Ishikawa (cell line): ENCODE data around the gene RABGAP1L.

Source experiments
- CEBPB ChIP-seq: IDR thresholded peaks from 2 replicates; pipeline ENCODE4 v1.6.1; 2012
- CREB1 ChIP-seq: IDR thresholded peaks from 2 replicates; pipeline ENCODE4 v1.6.1; 2012; ENCODE audit warnings: low read depth
- EGR1 ChIP-seq: IDR thresholded peaks from 2 replicates; pipeline ENCODE4 v1.6.1; 2012
- EP300 ChIP-seq: IDR thresholded peaks from 2 replicates; pipeline ENCODE4 v1.6.1; 2012; ENCODE audit warnings: borderline replicate concordance
- FOXM1 ChIP-seq: IDR thresholded peaks from 2 replicates; pipeline ENCODE4 v1.6.1; 2012; ENCODE audit warnings: low read depth, borderline replicate concordance
- NFIC ChIP-seq: IDR thresholded peaks from 2 replicates; pipeline ENCODE4 v1.6.1; 2012
- RAD21 ChIP-seq: IDR thresholded peaks from 2 replicates; pipeline ENCODE4 v1.6.1; 2012; ENCODE audit warnings: low read depth
- TAF1 ChIP-seq: IDR thresholded peaks from 2 replicates; pipeline ENCODE4 v1.6.1; 2012; ENCODE audit warnings: low read depth, mild to moderate bottlenecking
- TCF12 ChIP-seq: IDR thresholded peaks from 2 replicates; pipeline ENCODE4 v1.6.1; 2012; ENCODE audit warnings: low read depth
- TEAD4 ChIP-seq: IDR thresholded peaks from 2 replicates; pipeline ENCODE4 v1.6.1; 2012
- YY1 ChIP-seq: IDR thresholded peaks from 2 replicates; pipeline ENCODE4 v1.6.1; 2012; ENCODE audit warnings: low read depth
- ZBTB7A ChIP-seq: IDR thresholded peaks from 2 replicates; pipeline ENCODE4 v1.6.1; 2012; ENCODE audit warnings: low read depth
- TF ChIP-seq, protein P1 (sequence below): IDR thresholded peaks from 2 replicates; pipeline ENCODE4 v1.6.1; 2012
- TF ChIP-seq, protein P2 (sequence below): IDR thresholded peaks from 2 replicates; pipeline ENCODE4 v1.6.1; 2012; ENCODE audit warnings: low read depth, mild to moderate bottlenecking
- TF ChIP-seq, protein P3 (sequence below): IDR thresholded peaks from 2 replicates; pipeline ENCODE4 v1.6.1; 2012

Gene RABGAP1L

DNA sequence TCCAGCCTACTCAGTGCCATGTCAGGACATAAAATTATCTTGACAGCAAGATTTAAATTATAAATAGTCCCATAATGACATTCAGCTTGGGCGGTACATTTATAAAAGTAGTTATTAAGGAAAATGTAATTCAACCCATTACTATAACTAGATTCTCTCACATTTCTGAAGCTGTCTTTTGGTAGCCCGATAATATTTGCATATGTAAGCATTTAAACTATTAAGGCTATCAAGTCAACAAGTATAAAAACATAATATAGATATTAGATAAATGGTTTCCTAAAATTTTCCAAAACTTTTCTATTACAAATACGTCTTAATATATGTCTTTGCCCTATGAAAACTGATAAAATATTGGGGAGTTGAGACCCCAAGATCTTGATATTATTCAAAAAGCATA lies 266.8 kb downstream of the RABGAP1L start:
- TF ChIP-seq, protein P1, sequence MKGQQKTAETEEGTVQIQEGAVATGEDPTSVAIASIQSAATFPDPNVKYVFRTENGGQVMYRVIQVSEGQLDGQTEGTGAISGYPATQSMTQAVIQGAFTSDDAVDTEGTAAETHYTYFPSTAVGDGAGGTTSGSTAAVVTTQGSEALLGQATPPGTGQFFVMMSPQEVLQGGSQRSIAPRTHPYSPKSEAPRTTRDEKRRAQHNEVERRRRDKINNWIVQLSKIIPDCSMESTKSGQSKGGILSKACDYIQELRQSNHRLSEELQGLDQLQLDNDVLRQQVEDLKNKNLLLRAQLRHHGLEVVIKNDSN = no peak
- TF ChIP-seq RAD21 = no peak
- TF ChIP-seq, protein P2, sequence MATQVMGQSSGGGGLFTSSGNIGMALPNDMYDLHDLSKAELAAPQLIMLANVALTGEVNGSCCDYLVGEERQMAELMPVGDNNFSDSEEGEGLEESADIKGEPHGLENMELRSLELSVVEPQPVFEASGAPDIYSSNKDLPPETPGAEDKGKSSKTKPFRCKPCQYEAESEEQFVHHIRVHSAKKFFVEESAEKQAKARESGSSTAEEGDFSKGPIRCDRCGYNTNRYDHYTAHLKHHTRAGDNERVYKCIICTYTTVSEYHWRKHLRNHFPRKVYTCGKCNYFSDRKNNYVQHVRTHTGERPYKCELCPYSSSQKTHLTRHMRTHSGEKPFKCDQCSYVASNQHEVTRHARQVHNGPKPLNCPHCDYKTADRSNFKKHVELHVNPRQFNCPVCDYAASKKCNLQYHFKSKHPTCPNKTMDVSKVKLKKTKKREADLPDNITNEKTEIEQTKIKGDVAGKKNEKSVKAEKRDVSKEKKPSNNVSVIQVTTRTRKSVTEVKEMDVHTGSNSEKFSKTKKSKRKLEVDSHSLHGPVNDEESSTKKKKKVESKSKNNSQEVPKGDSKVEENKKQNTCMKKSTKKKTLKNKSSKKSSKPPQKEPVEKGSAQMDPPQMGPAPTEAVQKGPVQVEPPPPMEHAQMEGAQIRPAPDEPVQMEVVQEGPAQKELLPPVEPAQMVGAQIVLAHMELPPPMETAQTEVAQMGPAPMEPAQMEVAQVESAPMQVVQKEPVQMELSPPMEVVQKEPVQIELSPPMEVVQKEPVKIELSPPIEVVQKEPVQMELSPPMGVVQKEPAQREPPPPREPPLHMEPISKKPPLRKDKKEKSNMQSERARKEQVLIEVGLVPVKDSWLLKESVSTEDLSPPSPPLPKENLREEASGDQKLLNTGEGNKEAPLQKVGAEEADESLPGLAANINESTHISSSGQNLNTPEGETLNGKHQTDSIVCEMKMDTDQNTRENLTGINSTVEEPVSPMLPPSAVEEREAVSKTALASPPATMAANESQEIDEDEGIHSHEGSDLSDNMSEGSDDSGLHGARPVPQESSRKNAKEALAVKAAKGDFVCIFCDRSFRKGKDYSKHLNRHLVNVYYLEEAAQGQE = no peak
- no peak for TF ChIP-seq TEAD4
- no peak for TF ChIP-seq FOXM1
- no peak for TF ChIP-seq CEBPB
- TF ChIP-seq NFIC = no peak
- TF ChIP-seq EP300 = no peak
- TF ChIP-seq YY1 = no peak
- no peak for TF ChIP-seq TAF1
- TF ChIP-seq, protein P3, sequence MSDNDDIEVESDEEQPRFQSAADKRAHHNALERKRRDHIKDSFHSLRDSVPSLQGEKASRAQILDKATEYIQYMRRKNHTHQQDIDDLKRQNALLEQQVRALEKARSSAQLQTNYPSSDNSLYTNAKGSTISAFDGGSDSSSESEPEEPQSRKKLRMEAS = no peak
- TF ChIP-seq ZBTB7A = no peak
- TF ChIP-seq EGR1 = no peak
- no peak for TF ChIP-seq CREB1
- TF ChIP-seq TCF12 = no peak

DNA sequence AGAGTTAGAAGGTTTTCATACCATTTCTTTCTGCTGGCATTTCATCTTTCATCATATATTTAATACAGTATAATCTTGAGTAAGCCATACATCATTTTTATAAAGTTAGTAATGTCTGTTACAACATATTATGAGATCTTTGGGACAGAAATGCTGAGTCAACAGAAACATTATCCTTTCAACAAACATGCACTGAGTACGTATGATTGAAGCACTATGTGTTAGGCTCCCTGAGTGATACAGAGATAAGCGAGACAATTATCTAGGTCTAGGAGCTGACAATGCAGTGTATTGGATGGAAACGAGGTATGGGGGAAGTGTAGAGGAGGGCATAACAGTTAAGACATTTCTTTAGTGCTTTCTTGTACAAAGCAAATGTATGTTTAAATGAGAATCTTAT lies 268.7 kb downstream of the RABGAP1L start:
- TF ChIP-seq FOXM1 (no peak), EP300 (no peak)

DNA sequence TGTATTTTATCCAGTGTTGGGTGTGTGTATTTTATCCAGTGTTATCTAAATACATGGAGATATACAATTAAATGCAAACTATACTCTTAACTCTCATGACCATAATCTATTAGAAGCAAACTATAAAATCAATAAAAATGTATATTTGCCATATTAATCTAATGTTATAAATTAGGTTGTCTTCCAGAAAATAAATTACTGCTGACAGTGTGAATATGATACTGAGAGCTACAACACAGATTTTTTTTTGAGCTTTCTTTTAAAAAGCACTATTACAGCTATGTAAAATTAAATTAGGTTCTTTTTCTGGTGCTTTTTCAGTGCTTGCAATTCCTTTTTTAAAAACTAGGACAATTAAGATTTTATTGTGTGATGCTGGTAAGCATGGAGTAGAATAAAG lies 269.4 kb downstream of the RABGAP1L start:
- TF ChIP-seq FOXM1 (no peak), TCF12 (no peak), YY1 (no peak)
- TF ChIP-seq, protein P3 = no peak

DNA sequence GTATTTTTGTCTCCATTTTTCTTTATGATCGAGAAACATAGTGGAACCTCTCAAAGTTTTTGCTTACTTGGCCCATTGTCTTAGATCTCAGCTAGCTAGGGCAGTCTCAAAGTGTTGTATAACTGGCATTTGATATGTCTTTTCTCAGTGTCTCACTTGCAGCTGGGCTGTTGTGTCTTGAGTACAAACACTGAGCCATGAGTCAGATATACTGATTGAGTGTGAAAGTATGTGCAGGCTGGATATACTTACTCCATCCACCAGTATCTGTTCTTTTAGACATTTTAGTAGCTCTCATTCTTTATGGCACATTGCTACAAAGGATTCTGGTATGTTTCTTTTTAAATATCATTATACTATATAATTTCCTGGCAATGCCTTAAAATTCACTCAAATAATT lies 274.1 kb downstream of the RABGAP1L start:
- TF ChIP-seq, protein P1 = no peak
- TF ChIP-seq EP300 (no peak), NFIC (no peak)
- TF ChIP-seq, protein P3 = no peak

DNA sequence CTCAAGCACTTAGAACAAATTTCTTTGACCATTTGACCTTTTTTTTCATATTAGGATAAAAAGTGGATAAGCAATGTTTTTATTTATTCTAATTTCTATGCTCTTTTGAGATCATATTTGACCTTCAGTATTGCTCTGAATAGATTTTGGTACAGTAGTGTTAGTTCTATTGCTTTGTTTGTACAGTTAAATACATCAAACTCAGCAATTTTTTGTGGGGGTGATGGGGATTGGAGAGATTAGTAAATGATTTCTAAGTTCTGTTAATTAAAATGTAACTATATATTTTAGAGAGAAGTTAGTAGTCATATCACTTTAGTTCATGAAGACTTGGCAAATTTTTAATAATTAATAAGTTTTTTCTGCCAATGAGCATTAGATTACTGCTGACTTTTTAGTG lies 286.0 kb downstream of the RABGAP1L start:
- TF ChIP-seq EP300 = no peak
- no peak for TF ChIP-seq EGR1
- TF ChIP-seq, protein P1 = no peak
- no peak for TF ChIP-seq TAF1
- no peak for TF ChIP-seq TCF12
- TF ChIP-seq ZBTB7A = no peak
- TF ChIP-seq TEAD4 = no peak
- TF ChIP-seq NFIC = no peak
- TF ChIP-seq YY1 = no peak

DNA sequence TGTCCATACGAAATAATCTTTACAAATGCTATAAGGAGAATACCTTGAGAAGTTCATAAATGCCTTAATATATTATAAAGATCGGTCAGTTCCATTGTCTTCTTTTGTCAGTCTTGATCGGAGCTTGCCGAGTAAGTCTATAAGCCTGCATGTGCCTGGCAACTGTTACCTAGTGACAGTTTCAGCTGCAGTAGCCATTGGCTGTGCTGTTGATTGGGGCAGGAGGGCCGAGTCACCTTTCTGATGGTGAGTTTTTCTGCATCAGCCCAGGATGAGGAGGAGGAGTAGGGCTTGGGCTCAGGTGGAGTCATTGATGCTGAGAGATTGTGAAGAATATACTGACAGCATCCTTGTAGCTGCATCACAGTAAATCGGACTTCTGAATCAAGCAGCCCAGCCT lies 286.5 kb downstream of the RABGAP1L start:
- TF ChIP-seq FOXM1 = no peak
- no peak for TF ChIP-seq TAF1
- TF ChIP-seq TEAD4 = no peak
- TF ChIP-seq EP300 = no peak
- no peak for TF ChIP-seq TCF12
- no peak for TF ChIP-seq RAD21
- no peak for TF ChIP-seq YY1
- no peak for TF ChIP-seq CEBPB
- TF ChIP-seq, protein P2 = no peak
- no peak for TF ChIP-seq ZBTB7A
- no peak for TF ChIP-seq CREB1
- TF ChIP-seq, protein P3 = no peak
- no peak for TF ChIP-seq EGR1
- no peak for TF ChIP-seq NFIC
- TF ChIP-seq, protein P1 = no peak
